ENCODE data around the gene CEP295NL.

Gene CEP295NL

GRCh38 chr17:78882540-78883088 lies 20.4 kb downstream of the CEP295NL start:
- peak overlapping the region in 1 of 2 experiments; percentile 10 for H3K23ac ChIP-seq (ENCODE audit: low read length in 2 of 2)
- peak overlapping the region; percentile 71 for H2BK15ac ChIP-seq (ENCODE audit: low read depth, poor library complexity, severe bottlenecking)
- peak overlapping the region; percentile 72 for H4K8ac ChIP-seq (ENCODE audit: low read length)
- H3K9ac ChIP-seq (ENCODE audit: low read length): peak overlapping the region; percentile 94
- H2BK120ac ChIP-seq (ENCODE audit: low read depth, low read length): peak overlapping the region; percentile 98
- H3K27me3 ChIP-seq (ENCODE audit: control insufficient read depth in 1 of 2, insufficient read depth in 1 of 2, low read length in 2 of 2): no peaks in the 10 kb centered on the region
- H3K4me3 ChIP-seq (ENCODE audit: insufficient read depth in 1 of 2, low read depth in 1 of 2, low read length in 2 of 2): peak overlapping the region in 1 of 2 experiments; percentile 50
- H3K27ac ChIP-seq (ENCODE audit: low read length, poor library complexity, severe bottlenecking): peak overlapping the region; percentile 94
- H3K4ac ChIP-seq (ENCODE audit: low read depth in 1 of 2, low read length in 2 of 2): peak overlapping the region; percentile 95 to 99
- H4K91ac ChIP-seq (ENCODE audit: low read length): peak overlapping the region; percentile 95
- no peak for DNase-seq
- H3K18ac ChIP-seq (ENCODE audit: low read depth in 1 of 2, low read length in 2 of 2): peak overlapping the region; percentile 86 to 98
- H2BK12ac ChIP-seq (ENCODE audit: low read length in 2 of 2): peak overlapping the region; percentile 46 to 97
- peak overlapping the region in 1 of 2 experiments; percentile 87 for H3K14ac ChIP-seq (ENCODE audit: low read length in 2 of 2)
- peak overlapping the region; percentile 58 for H2AK5ac ChIP-seq (ENCODE audit: low read length, severe bottlenecking)
- no peak overlapping the region for H2AFZ ChIP-seq (ENCODE audit: low read depth, low read length)
- no peaks in the 10 kb centered on the region for H3K9me3 ChIP-seq (ENCODE audit: control insufficient read depth, low read length)
- WGBS: 72% methylated on average over 10 of the region's 14 CpGs
- H3K36me3 ChIP-seq (ENCODE audit: control insufficient read depth in 1 of 2, insufficient read depth in 2 of 2, low read depth in 1 of 2, low read length in 2 of 2): peaks cover 14 to 33% of the 10 kb centered on the region in 2 experiments
- H3K79me1 ChIP-seq (replicated peaks; ENCODE audit: low read length, poor library complexity, severe bottlenecking): peaks cover 38% of the 10 kb centered on the region
- no peak overlapping the region for H3K4me2 ChIP-seq (ENCODE audit: low read length, poor library complexity, severe bottlenecking)
- peaks cover 70% of the 10 kb centered on the region for H3K4me1 ChIP-seq (ENCODE audit: control insufficient read depth, insufficient read depth, low read depth, low read length)
- H2BK5ac ChIP-seq (ENCODE audit: low read depth, low read length, poor library complexity, severe bottlenecking): peak overlapping the region; percentile 79

GRCh38 chr17:78879635-78880186 lies 23.3 kb downstream of the CEP295NL start:
- H3K14ac ChIP-seq (ENCODE audit: low read length in 2 of 2): peak overlapping the region in 1 of 2 experiments; percentile 37
- H2AK5ac ChIP-seq (ENCODE audit: low read length, severe bottlenecking): peak overlapping the region; percentile 89
- no peak overlapping the region for H2BK5ac ChIP-seq (ENCODE audit: low read depth, low read length, poor library complexity, severe bottlenecking)
- peaks cover 66% of the 10 kb centered on the region for H3K4me1 ChIP-seq (ENCODE audit: control insufficient read depth, insufficient read depth, low read depth, low read length)
- peak; percentile 89 for DNase-seq
- H2BK12ac ChIP-seq (ENCODE audit: low read length in 2 of 2): peak overlapping the region; percentile 64 to 70
- peak overlapping the region; percentile 8 for H2BK15ac ChIP-seq (ENCODE audit: low read depth, poor library complexity, severe bottlenecking)
- H2AFZ ChIP-seq (ENCODE audit: low read depth, low read length): no peak overlapping the region
- peak overlapping the region; percentile 12 for H2BK120ac ChIP-seq (ENCODE audit: low read depth, low read length)
- no peaks in the 10 kb centered on the region for H3K27me3 ChIP-seq (ENCODE audit: control insufficient read depth in 1 of 2, insufficient read depth in 1 of 2, low read length in 2 of 2)
- peak overlapping the region; percentile 58 for H4K91ac ChIP-seq (ENCODE audit: low read length)
- H4K8ac ChIP-seq (ENCODE audit: low read length): peak overlapping the region; percentile 86
- peak overlapping the region in 1 of 2 experiments; percentile 49 for H3K4ac ChIP-seq (ENCODE audit: low read depth in 1 of 2, low read length in 2 of 2)
- peaks cover 28% of the 10 kb centered on the region for H3K79me1 ChIP-seq (replicated peaks; ENCODE audit: low read length, poor library complexity, severe bottlenecking)
- WGBS: 64% methylated on average over 28 of the region's 28 CpGs
- no peaks in the 10 kb centered on the region for H3K9me3 ChIP-seq (ENCODE audit: control insufficient read depth, low read length)
- peak overlapping the region; percentile 88 for H3K9ac ChIP-seq (ENCODE audit: low read length)
- peak overlapping the region in 1 of 2 experiments; percentile 91 for H3K18ac ChIP-seq (ENCODE audit: low read depth in 1 of 2, low read length in 2 of 2)
- peaks cover 11 to 22% of the 10 kb centered on the region in 2 experiments for H3K36me3 ChIP-seq (ENCODE audit: control insufficient read depth in 1 of 2, insufficient read depth in 2 of 2, low read depth in 1 of 2, low read length in 2 of 2)
- H3K23ac ChIP-seq (ENCODE audit: low read length in 2 of 2): no peak overlapping the region
- peak overlapping the region; percentile 82 for H3K27ac ChIP-seq (ENCODE audit: low read length, poor library complexity, severe bottlenecking)
- H3K4me2 ChIP-seq (ENCODE audit: low read length, poor library complexity, severe bottlenecking): peak overlapping the region; percentile 46
- H3K4me3 ChIP-seq (ENCODE audit: insufficient read depth in 1 of 2, low read depth in 1 of 2, low read length in 2 of 2): peak overlapping the region in 1 of 2 experiments; percentile 50

- no peak overlapping the region for H3K14ac ChIP-seq (ENCODE audit: low read length in 2 of 2)
- no peak overlapping the region for H2AFZ ChIP-seq (ENCODE audit: low read depth, low read length)
- H3K18ac ChIP-seq (ENCODE audit: low read depth in 1 of 2, low read length in 2 of 2): peak overlapping the region; percentile 78 to 88
- H2BK12ac ChIP-seq (ENCODE audit: low read length in 2 of 2): peak overlapping the region; percentile 23 to 97
- peaks cover 11 to 22% of the 10 kb centered on the region in 2 experiments for H3K36me3 ChIP-seq (ENCODE audit: control insufficient read depth in 1 of 2, insufficient read depth in 2 of 2, low read depth in 1 of 2, low read length in 2 of 2)
- no peak overlapping the region for H2BK120ac ChIP-seq (ENCODE audit: low read depth, low read length)
- peak overlapping the region; percentile 36 for H2BK5ac ChIP-seq (ENCODE audit: low read depth, low read length, poor library complexity, severe bottlenecking)
- H3K23ac ChIP-seq (ENCODE audit: low read length in 2 of 2): no peak overlapping the region
- no peaks in the 10 kb centered on the region for H3K9me3 ChIP-seq (ENCODE audit: control insufficient read depth, low read length)
- H3K4me3 ChIP-seq (ENCODE audit: insufficient read depth in 1 of 2, low read depth in 1 of 2, low read length in 2 of 2): peak overlapping the region in 1 of 2 experiments; percentile 50
- H3K79me1 ChIP-seq (replicated peaks; ENCODE audit: low read length, poor library complexity, severe bottlenecking): peaks cover 27% of the 10 kb centered on the region
- peak overlapping the region; percentile 56 to 64 for H3K4ac ChIP-seq (ENCODE audit: low read depth in 1 of 2, low read length in 2 of 2)
- H4K91ac ChIP-seq (ENCODE audit: low read length): peak overlapping the region; percentile 77
- H3K4me2 ChIP-seq (ENCODE audit: low read length, poor library complexity, severe bottlenecking): peak overlapping the region; percentile 46
- H3K27ac ChIP-seq (ENCODE audit: low read length, poor library complexity, severe bottlenecking): peak overlapping the region; percentile 82
- peak overlapping the region; percentile 88 for H3K9ac ChIP-seq (ENCODE audit: low read length)
- H2AK5ac ChIP-seq (ENCODE audit: low read length, severe bottlenecking): peak overlapping the region; percentile 84
- no peaks in the 10 kb centered on the region for H3K27me3 ChIP-seq (ENCODE audit: control insufficient read depth in 1 of 2, insufficient read depth in 1 of 2, low read length in 2 of 2)
- no peak for DNase-seq
- WGBS: 92% methylated on average over 14 of the region's 14 CpGs
- H2BK15ac ChIP-seq (ENCODE audit: low read depth, poor library complexity, severe bottlenecking): no peak overlapping the region
- H4K8ac ChIP-seq (ENCODE audit: low read length): peak overlapping the region; percentile 72
- H3K4me1 ChIP-seq (ENCODE audit: control insufficient read depth, insufficient read depth, low read depth, low read length): peaks cover 62% of the 10 kb centered on the region
These were observed 24.0 kb downstream of the CEP295NL start for GRCh38 chr17:78878871-78879527.

- Histone ChIP-seq H3K9ac (ENCODE audit: low read length) (peak overlapping the region; percentile 88), H3K23ac (ENCODE audit: low read length in 2 of 2) (no peak overlapping the region), H4K8ac (ENCODE audit: low read length) (no peak overlapping the region), H3K18ac (ENCODE audit: low read depth in 1 of 2, low read length in 2 of 2) (peak overlapping the region; percentile 0 to 79), H3K36me3 (ENCODE audit: control insufficient read depth in 1 of 2, insufficient read depth in 2 of 2, low read depth in 1 of 2, low read length in 2 of 2) (peaks cover 11 to 30% of the 10 kb centered on the region in 2 experiments), H2BK120ac (ENCODE audit: low read depth, low read length) (no peak overlapping the region), H3K4me2 (ENCODE audit: low read length, poor library complexity, severe bottlenecking) (no peak overlapping the region), H3K27ac (ENCODE audit: low read length, poor library complexity, severe bottlenecking) (no peak overlapping the region), H3K14ac (ENCODE audit: low read length in 2 of 2) (peak overlapping the region in 1 of 2 experiments; percentile 41), H3K4ac (ENCODE audit: low read depth in 1 of 2, low read length in 2 of 2) (peak overlapping the region in 1 of 2 experiments; percentile 17), H4K91ac (ENCODE audit: low read length) (peak overlapping the region; percentile 20), H2AFZ (ENCODE audit: low read depth, low read length) (no peak overlapping the region), H2BK12ac (ENCODE audit: low read length in 2 of 2) (peak overlapping the region in 1 of 2 experiments; percentile 86), H2AK5ac (ENCODE audit: low read length, severe bottlenecking) (peak overlapping the region; percentile 4), H3K4me1 (ENCODE audit: control insufficient read depth, insufficient read depth, low read depth, low read length) (peaks cover 62% of the 10 kb centered on the region), H3K4me3 (ENCODE audit: insufficient read depth in 1 of 2, low read depth in 1 of 2, low read length in 2 of 2) (no peak overlapping the region), H3K27me3 (ENCODE audit: control insufficient read depth in 1 of 2, insufficient read depth in 1 of 2, low read length in 2 of 2) (no peaks in the 10 kb centered on the region), H3K79me1 (replicated peaks; ENCODE audit: low read length, poor library complexity, severe bottlenecking) (peaks cover 27% of the 10 kb centered on the region), H2BK15ac (ENCODE audit: low read depth, poor library complexity, severe bottlenecking) (no peak overlapping the region), H3K9me3 (ENCODE audit: control insufficient read depth, low read length) (no peaks in the 10 kb centered on the region), H2BK5ac (ENCODE audit: low read depth, low read length, poor library complexity, severe bottlenecking) (no peak overlapping the region)
- no peak for DNase-seq
- 96% methylated on average over 15 of the region's 15 CpGs for WGBS
These were observed 24.7 kb downstream of the CEP295NL start for GRCh38 chr17:78878261-78878660.
